Lung microvascular endothelial cell (primary cell): ENCODE results near the gene KASH5. TPM values are rescaled to one million over a fixed set of nuclear protein-coding genes. Genes with fewer than 3 reads are reported as not detected.
"Not testable (repeated sequence)": the region's sequence is repeated elsewhere in the genome, so short reads cannot be mapped to it uniquely, and the experiment has no call there.

Source experiments
- DNase-seq, 2 donors: peaks; one replicate each; pipeline versions ENCODE4 v3.0.0 to v3.0.0-alpha.2; 2010; ENCODE audit warnings: low read depth in 2 of 2
- total RNA-seq: library from RNA; depleted of rRNA; stranded (reverse); fragments of >200 nt; gene quantifications from 2 replicates; pipeline ENCODE4 v1.2.1, GENCODE V29; 2014

Gene KASH5
- total RNA-seq, 1 donor from 2014 or later, result not detected

DNA sequence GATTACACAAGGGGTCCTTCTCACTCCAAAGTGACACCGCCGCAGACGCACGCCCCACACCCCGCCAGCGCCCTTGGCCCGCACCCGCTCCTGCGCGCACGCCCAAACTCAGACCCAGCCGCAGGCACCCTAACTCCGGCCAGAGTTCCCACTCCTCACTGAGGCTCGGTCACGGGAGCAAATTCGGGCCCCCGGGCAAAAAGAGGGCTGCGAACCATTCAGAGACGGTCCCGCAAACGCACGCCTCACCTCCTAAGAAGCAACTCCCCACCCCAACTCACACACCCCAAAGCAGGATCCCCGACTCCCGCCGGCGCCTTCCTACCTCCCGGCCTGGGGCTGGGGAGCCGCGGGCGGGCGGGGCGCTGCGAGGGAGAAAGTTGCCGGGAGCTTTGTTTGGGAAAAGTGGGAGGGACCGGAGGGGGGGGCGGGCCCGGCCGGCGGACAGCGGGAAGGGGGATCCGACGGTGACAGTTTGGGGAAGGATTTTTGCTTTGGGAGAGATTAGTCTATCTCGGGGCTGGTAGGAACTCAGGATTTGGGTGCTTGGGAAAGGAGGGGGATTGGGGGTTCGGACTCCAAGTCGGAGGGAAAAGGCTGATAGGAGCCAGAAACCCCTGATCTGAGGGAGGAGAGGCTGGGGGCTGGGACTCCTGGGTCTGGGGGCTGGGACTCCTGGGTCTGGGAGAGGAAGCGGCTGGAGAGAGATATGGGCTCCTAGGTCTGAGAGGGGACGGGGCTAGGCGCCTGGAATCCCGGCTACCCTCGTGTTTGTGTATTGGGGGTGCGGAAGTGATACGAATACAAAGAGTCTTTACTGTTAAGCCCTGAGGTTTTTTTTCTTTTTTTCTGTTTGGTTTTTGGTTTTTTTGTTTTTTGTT, 25.8 kb upstream of the KASH5 start, which contains the start of gene TEAD2:
Gene TEAD2 (minus strand): TSS at position 369 of the 881 bp plus-strand sequence. CDS start 2,341 bp downstream, outside the sequence.
- peak; percentile 66 to 89 for DNase-seq

DNA sequence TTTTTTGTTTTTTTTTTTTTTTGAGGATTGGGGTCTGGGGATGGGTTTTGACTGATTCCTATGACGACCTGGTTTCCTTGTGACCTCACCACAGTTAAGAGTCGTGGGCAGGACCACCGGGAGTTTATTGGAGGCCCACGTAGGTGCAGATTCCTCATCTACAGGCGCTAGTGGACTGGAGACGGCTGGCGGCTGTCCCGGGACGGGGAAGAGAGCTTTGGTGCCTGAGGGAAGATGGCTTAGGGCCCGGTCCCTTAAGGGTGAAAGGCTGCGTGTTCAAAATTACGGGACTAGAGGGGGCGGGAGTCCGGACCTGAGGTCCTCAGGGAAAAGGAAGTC, 25.2 kb upstream of the KASH5 start:
- peak; percentile 44 to 58 for DNase-seq

DNA sequence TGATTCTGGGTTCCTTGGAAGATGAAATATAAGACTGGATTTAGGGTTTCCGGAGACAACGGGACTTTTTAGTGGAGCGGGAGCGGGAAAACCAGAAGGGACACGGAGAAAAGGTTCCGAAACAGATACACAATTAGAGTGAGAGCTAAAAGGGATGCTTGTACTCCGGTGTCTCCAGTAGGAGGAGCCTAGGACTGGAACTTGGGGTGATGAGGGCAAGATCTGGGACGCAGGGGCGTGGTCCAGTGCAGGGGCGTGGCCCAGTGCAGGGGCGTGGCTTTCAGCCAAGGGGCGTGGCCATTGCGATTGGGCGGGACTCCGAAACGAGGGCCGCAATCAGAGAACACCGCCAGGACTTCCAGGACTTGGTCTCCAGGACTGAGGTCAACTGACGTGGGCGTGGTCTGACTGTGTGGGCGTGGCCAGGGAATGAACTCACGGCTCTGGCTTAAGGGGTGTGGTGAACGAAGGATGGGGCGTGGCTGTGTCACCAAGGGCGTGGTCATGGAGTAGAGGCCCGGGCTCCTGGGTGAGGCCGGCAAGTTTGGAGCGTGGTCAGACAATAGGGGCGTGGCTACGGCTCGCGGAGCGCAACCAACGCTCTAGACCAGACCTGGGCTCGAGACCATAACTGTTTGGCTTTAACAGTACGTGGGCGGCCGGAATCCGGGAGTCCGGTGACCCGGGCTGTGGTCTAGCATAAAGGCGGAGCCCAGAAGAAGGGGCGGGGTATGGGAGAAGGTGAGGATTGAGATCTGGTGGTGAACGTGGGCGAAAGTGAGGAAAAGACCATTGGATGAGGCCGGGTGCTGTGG, 24.6 kb upstream of the KASH5 start, which contains the start of gene DKKL1:
Gene DKKL1 (plus strand): TSS at position 610 of the 815 bp plus-strand sequence. CDS start 122 bp downstream, at position 732.
- DNase-seq, result peak; percentile 99 to 100

DNA sequence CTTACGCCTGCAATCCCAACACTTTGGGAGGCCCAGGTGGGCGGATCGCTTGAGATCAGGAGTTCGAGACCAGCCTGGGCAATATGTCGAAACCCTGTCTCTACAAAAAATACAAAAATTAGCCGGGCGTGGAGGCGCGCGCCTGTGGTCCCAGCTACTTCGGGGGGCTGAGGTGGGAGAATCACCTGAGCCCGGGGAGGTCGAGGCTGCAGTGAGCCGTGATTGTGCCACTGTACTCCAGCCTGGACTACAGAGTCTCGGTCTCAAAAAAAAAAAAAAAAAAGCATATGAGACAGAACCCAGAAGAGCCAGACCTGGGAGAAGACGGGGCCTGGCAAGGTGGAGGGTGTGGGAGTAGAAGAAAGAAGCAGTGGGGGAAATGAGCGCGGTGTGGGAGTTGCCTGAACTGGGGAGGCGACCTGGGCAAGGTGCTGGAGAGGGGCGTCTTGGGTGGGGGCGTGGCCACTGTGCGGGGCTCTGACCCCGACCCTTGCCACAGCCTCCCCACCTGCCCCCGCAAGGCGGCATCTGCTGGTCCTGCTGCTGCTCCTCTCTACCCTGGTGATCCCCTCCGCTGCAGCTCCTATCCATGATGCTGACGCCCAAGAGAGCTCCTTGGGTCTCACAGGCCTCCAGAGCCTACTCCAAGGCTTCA, 23.8 kb upstream of the KASH5 start:
- DNase-seq, result no peak

DNA sequence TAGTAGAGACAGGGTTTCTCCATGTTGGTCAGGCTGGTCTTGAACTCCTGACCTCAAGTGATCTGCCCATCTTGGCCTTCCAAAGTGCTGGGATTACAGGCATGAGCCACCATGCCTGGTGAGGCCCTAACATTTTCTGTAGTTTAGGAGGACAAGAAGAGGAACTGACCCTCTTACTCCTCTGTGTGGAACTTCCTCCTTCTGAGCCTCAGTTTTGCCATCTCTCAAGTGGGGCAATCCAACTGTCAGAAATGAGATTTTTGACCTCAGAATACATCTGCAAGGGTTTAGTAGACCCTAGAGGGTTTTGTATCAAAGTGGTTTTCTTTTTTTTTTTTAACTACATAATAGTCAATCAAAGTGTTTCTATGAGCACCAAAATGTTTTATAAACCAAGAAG, 21.9 kb upstream of the KASH5 start:
- DNase-seq, result no peak

DNA sequence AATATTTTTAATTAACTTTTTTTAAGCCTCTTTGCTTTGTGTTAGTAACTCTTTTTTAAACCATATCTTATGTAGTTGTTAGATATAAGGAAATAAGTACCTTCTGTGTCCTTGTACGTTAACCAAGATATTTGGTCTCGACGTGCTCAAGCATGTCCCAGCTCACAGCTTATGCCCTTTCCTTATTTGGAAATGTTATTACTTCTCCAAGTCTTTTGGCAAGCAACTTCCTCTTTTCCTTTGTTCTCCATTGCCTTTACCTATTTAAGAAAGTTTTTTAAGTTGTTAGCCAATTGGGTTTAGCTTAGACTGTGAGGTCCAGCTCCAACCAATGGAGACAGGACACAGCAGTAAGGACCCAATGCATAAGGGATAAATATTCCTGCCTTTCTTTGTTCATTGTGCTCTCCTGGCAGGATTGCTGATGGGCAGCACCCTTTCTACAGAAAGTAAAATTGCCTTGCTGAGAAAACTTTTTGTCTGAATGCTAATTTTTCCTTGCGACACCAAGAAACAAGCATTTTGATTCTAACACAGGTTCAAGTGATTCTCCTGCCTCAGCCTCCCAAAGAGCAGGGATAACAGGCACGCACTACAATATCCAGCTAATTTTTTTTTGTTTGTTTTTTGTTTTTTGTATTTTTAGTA, 19.2 kb upstream of the KASH5 start:
- no peak for DNase-seq

DNA sequence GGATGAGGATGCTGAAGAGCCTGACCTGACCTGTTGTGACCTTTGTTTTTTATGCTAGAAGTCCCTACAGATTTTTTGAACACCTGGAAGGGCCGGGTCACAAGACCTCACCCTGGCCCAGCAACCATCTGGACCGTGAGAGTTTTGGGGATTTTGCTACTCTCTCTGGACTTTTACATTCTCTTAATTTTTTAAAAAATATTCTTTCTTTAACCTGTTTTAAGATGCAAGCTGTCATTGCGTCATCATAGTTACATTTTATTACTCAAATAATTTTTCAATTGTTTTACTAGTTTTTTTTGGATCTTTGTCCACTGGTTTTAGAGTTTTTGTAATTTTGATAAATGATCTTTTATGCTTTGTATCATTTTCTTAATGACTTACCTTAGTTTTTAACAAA, 16.9 kb upstream of the KASH5 start:
- no peak for DNase-seq

DNA sequence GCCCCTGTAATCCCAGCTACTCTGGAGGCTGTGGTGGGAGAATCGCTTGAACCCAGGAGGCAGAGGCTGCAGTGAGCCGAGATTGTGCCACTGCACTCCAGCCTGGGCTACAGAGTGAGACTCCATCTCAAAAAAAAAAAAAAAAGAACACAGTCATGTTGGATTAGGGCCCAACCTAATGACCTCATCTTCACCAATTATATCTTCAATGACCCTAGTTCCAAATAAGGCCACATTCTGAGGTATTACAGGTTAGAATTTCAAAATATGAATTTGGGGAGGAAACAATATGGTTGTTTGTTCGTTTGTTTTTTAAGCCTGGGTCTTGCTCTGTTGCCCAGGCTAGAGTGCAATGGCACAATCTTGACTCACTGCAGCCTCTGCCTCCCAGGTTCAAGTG, 14.9 kb upstream of the KASH5 start:
- not testable (repeated sequence) for DNase-seq

DNA sequence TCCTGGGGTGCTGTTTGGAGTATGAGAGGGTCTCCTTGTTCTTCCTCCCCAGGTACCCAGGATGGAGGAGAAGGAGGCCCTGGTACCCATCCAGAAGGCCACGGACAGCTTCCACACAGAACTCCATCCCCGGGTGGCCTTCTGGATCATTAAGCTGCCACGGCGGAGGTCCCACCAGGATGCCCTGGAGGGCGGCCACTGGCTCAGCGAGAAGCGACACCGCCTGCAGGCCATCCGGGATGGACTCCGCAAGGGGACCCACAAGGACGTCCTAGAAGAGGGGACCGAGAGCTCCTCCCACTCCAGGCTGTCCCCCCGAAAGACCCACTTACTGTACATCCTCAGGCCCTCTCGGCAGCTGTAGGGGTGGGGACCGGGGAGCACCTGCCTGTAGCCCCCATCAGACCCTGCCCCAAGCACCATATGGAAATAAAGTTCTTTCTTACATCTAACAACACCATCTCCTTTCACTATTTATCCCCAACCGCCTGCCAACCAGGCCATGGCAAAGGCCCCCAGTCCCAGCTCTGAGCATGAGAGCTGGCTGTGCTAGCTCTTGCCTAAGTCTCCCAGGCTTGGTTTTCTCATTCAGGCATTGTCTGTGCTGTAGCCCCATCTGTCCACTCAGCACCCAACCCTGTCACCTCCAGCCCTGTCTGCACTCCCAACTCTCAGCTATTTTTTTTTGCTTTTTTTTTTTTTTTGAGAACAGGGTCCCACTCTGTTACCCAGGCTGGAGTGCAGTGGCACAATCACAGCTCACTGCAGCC, 13.2 kb upstream of the KASH5 start:
- DNase-seq, result no peak

DNA sequence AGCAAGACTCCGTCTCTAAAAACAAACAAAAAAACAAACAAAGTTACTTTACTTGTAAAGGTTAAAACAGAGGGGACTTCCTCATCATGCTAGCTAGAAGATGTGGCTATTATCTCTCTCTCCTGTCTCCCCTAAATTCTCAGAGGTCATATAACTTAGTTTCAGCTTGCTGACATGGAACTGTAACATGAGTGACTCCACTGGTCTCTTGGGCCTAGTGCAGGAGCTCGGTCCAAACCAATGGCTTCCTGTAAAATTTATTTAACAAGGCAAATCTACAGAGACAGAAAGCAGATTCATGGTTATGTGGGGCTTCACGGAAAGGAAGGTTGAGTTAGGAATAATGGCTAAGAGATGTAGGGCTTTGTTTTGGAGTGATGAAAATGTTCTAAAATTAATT, 9.5 kb upstream of the KASH5 start:
- no peak for DNase-seq

DNA sequence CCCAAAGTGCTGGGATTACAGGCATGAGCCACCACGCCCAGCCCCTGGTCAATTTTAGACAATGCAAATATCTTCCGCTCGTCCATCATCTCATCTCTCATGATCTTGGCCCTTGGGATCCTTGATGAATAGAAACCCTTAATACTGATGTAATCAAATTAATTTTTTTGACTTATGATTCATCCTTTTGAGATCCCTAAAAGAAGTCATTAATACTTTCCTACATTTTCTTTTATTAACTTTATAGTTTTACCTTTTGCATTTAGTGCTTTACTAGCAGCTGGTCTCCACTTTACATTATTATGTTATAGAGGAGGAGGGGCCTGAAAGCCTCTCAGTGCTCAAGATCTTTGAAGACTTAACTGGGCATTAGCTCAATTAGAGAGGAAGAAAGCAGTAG, 7.7 kb upstream of the KASH5 start:
- no peak for DNase-seq

DNA sequence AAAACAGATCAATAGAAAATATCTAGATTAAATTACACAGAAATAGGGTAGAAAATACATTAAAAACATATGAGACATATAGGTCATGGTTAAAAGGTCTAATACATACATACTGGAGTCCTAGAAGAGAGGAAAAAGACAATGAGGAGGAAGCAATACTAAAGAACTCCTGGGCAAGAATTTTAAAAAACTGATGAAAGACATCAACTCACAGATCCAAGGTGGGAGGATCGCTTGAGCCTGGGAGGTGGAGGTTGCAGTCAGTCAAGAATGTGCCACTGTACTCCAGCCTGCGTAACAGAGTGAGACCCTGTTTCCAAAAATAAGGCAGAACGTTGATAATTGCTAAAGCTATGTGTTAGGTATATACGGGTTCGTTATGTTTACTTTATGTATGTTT, 5.4 kb upstream of the KASH5 start:
- DNase-seq, result no peak

DNA sequence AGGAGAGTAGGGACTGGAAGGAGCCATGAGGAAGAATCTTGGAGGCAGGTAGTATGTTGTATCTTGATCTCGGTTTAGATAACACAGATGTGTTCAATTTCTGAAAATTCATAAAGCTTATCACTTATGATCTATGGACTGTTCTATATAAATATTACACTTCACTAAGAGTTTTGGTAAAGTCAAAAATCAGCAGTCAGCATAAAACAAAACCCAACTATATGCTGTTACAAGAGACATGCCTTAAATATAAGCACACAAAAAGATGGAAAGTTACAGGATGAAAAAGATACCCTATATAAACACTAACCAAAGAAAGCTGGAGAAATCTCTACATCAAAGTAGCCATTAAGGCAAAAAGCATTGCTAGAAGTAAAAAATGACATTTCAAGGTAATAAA, 4.5 kb upstream of the KASH5 start:
- no peak for DNase-seq

DNA sequence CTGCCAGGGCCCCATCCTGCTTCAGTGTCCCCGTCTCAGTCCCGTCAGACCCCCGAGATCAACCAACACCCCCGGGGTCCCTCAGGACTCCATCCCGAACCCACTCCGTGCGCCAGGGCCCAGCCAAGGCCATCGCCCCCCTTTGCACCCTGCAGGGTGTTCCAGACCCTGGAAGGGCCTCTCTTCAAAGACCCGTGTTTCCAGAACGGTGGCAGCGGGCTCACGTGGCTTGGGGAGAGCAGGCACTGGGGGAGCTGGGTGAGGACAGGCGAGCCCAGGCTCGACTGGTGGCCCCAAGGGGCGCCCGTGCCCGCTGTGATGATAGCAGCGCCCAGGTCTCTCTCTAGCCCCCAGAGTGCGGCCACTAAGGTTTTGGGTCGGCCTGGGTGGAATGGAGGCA, 1.4 kb downstream of the KASH5 start:
- DNase-seq, result no peak

DNA sequence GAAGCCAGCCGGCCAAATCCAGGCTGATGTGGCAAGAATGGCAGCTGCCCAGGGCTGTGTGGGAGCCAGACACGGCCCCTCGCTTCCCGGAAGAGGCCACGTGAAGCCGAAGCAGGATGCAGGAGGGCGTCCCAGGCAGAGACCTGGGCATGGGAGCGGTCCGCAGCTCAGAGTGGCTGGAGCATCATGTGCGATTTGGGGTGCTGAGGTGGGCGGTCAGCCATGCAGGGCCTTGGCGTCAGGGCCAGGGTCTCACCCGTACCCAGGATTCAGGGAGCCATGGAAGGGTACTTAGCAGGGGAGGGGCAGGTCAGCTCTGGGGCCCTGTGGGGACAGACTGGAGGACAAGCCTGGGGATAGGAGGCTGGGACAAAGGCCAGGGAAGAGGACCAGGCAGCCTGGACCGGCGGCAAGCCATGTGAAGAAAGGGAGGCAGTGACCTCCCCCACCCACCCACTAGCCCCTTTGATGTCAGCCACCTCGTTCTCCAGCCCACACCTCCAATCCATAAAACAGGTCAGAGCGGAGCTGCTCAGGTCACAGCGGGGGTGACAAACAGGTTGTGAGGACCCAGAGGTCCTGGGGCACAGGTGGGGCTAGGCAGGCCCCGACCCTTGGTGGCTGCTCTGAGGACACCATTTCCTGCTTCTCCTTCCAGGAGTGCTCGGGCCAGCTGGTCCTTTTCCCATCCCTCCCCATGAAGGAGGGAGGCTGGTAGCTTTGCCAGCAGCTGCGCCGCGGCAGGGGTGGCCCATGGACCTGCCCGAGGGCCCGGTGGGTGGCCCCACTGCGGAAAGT, 2.3 kb downstream of the KASH5 start:
- peak in 1 of 2 donors; percentile 20 for DNase-seq

DNA sequence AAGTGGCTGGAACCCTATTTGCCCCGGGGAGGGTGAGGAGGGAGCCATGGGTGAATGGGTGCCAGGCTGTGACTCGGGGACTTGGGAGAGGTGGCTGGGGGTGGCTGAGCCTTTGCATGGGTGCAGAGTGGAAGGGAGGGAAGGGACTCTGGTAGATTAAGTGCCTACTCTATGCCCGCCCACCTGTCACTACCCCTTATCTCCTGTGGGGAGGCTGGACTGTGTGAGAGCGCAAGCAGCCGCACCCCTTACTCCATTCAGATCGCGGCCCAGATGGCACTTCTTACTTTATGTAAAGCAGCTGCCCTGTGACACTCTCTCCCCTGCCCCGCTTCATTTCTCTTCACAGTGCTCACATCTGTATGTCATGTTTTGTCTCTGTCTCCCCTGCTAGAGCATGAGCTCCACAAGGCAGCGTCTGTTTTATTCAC, 2.9 kb downstream of the KASH5 start:
- DNase-seq, result no peak

DNA sequence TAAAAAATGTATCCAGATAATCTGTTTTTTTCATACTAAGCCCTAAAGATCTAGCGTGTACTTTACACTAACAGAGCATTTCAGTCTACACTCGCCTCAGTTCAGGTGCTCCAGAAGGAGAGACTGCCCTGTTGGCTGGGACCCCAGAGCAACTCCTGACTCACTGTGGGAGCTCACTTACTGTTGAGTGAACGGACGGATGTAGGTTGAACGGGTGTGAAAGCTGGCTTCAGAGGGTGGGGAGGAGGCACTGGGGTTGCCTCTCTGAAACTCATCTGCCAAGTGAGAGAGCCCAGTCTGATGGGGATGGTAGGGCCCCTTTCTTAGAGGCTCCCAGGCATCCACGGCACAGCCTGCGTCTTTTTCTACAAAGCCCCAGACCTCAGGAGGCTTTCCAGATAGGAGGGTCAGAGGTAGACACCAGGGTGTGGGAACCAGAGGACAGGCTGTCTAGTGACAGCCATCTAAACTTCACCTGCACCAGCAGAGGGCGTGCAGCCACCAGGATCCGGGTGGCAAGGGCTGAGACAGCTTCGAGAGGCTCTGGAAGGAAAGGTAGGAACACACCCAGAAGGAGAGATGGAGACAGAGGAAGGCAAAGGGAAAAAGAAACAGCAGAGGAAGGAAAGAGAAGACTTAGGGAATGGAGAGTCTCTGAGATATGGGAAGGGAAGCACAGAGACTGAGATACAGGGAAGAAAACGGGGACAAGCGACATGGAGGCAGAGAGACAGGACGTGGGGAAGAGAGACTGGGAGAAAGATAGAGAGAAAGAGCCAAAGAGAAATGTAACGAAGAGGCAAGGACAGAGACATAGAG, 3.7 kb downstream of the KASH5 start:
- DNase-seq, result peak; percentile 72 to 77

DNA sequence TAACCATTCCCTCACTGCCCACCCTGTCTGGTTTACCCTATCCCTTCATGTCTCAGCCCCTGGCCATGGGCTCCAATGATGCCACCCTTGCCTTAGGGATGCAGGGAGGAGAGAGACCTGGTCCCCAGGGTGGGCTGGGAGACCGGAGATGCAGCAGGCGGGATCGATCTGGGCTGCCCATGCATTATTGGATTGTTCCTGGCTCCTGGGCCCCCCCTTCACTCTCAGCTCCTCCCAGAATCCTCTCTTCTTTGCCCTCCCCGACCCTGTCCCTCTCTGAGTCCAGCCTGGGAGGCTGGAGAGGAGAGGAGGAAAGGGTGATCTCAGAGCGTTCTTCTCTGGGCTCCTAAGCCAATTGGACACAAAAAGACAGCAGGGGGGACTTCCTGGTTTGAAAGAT, 5.8 kb downstream of the KASH5 start:
- DNase-seq, result no peak
